LNCAP (cell line): ENCODE results near the gene TRPT1.

Source experiments
- TF ChIP-seq, protein P1 (sequence below): fragments of 450-650 bp; IDR thresholded peaks from 2 replicates; pipeline ENCODE4 v1.5.1; 2017; ENCODE audit warnings: mild to moderate bottlenecking

The TRPT1 gene

DNA sequence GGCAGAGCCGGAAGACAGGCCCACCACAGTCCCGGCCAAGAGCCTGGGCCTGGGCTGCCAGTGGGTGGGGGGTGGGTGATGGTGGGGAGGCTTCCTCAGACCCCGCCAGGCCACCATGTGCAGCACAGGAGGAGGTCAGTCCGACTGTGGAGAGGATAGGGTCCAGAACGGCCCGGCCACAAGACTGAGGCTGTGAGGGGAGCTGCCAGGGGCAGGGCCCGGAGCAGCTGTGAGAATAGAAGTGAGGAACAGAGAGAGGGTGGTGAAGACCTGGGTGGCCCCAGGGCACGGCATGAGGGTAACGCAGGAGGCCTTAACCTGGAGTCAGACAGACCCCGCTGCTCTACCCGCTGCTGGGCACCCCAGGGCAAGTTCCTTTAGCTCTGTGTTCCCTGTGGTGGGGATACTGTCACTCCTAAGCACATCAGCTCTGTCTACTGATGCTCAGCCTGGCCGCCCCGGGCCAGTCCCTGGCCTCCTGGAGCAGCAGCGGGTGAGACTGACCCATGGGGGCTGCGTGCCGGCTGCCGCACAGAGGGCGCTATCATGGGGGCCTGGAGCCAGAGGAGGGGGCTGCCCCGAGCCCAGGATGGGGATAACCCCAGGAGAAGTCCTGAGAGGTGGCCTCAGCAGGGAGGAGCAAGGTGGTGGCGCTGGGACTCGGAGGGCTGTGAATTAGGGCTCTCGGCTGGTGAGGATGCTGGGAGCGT lies 17.7 kb downstream of the TRPT1 start:
- TF ChIP-seq, protein P1, sequence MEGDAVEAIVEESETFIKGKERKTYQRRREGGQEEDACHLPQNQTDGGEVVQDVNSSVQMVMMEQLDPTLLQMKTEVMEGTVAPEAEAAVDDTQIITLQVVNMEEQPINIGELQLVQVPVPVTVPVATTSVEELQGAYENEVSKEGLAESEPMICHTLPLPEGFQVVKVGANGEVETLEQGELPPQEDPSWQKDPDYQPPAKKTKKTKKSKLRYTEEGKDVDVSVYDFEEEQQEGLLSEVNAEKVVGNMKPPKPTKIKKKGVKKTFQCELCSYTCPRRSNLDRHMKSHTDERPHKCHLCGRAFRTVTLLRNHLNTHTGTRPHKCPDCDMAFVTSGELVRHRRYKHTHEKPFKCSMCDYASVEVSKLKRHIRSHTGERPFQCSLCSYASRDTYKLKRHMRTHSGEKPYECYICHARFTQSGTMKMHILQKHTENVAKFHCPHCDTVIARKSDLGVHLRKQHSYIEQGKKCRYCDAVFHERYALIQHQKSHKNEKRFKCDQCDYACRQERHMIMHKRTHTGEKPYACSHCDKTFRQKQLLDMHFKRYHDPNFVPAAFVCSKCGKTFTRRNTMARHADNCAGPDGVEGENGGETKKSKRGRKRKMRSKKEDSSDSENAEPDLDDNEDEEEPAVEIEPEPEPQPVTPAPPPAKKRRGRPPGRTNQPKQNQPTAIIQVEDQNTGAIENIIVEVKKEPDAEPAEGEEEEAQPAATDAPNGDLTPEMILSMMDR, result no peak

GRCh38 chr11:64207256-64208085 lies 18.5 kb downstream of the TRPT1 start:
- TF ChIP-seq, protein P1, result no peak

DNA sequence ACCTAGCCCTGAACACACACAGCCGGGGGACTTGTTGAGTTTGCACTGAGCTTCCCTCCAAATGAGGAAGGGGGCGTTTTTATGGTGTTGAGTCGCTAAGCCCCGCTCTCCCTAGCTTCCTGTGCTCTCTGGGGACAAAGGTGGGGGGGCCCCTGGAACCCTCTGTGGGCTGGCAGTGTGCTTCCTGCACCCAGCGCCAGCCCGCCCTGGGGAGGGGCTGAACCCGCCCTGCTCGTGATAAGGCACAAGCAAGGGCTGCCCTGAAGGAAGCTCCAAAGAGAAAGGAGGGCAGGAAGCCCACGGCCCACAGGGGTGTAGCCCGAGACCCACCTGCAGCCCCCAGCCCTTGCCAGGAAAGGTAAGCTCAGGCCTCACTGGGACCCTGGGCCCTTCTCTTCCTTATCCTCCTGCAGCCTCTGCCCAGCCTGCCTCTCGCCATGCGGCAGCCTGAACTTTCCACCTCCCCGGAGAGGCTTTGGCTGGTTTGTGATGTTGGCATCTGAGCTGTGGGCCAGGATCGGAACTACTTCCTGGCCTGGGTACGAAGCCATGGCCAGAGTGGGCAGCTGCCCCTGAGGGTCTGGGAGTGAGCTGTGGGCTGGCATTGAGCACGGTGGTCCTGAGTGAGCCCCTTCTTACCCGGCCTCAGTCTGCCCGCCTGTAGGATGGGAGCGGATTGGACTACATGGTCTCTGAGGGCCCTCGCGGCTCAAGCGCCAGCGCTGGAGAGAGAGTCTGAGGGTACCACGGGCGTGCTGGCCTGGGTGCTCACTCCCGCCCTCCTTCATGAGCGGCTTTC lies 19.3 kb downstream of the TRPT1 start, which contains the start of gene FERMT3:
FERMT3 (plus strand) TSS at position 265 of the 799 bp plus-strand sequence. CDS start 644 bp downstream, outside the sequence.
- TF ChIP-seq, protein P1, result no peak

GRCh38 chr11:64204464-64204989 lies 21.5 kb downstream of the TRPT1 start:
- TF ChIP-seq, protein P1, result peak; percentile 62

- TF ChIP-seq, protein P1, result no peak
These were observed 21.9 kb downstream of the TRPT1 start for GRCh38 chr11:64204080-64204440.

DNA sequence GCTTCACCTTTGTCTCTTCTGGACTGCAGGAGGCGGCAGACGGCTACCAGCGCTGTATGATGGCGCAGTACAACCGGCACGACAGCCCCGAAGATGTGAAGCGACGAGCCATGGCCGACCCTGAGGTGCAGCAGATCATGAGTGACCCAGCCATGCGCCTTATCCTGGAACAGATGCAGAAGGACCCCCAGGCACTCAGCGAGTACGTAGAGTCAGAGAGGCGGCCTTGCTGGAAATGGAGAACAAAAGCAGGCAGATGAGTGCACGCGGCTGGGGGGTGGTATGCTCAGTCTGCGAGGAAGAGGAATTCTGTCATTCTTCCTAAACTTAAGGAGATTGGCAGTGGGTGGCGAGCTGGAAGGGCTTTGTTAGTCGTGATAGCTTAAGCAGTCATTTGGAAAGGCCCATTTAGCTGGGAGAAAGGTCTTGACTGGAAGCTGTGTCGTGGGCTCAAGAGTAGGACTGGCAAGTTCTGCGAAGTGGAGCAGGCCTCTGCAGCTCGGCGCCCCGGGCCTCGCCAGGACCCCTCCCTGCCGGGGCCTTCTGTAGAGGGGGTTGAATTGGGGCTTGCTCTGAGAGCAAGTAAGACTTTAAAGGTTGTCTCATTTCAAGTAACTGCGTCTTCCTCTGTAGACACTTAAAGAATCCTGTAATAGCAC lies 22.4 kb downstream of the TRPT1 start:
- TF ChIP-seq, protein P1, result no peak

GRCh38 chr11:64202992-64203391 lies 23.0 kb downstream of the TRPT1 start:
- TF ChIP-seq, protein P1, result no peak
